CD4-positive, alpha-beta T cell treated with Interleukin-4 for 4 hours (primary cell): ENCODE data around the gene ACTN1.

Experiments used
- DNase-seq: peaks from one replicate; pipeline ENCODE4 v3.0.0-alpha.2; 2020

ACTN1 gene

DNA sequence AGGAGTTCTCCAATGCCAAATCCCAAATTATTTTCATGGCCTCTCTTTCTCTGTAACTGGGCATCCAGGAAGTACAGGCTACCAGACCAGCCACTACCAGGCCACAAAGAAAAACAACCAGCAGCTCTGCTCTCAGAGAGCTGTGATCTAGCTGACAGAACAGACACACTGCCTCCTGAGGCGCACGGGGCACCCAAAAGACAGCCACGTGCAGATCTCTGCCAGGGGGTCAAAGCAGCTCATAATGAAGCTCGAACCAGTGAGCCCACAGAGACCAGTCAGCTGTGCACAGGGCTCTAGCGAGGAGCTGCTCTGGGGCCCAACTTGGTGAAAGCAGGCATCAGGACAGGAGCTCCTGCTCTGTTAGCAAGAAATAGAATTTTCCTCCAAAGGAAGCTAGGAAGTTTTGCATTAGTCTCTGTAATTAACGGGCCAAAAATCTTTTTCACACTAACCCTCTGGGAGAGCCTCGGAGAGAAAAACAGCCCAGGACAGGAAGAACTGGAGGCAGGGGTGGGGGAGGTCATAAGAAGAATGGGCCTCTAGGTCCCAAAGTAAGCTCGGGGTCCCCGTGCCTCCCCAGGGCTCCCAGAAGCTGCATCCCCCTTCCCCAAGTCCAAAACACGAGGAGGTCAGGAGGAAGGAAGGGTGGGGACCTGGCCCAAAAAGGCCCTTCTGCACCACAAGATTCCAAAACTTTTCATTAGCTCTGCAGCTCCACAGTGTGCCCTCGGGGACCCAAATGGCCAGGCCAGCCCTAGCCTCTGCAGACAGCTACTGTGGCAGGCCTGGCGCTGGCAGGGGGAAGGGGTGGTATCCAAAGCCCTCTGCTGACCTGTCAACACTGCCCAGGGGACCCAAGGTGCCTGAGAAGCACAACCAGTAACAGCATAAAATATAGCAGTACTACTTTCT is 30.2 kb downstream of the ACTN1 start:
- no peak for DNase-seq

DNA sequence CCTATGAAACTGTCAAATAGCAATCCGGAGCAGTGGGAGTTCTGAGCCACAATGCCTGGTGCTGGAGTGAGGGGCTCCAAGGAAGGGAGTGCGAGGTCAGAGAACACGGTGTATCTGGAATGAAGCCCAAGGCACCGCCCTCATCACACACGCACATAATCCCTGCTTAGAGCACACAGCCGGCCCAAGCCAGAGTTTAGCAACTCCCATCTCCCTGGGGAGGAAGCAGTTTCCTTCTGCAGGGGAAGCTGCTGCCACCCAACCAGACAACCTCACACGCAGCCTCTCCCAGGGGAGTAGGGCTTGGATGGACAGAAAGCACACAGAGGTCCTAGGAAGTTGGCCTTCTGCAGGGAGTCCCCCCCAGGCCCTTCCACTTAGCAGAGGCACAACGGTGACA is 31.3 kb downstream of the ACTN1 start:
- no peak for DNase-seq

DNA sequence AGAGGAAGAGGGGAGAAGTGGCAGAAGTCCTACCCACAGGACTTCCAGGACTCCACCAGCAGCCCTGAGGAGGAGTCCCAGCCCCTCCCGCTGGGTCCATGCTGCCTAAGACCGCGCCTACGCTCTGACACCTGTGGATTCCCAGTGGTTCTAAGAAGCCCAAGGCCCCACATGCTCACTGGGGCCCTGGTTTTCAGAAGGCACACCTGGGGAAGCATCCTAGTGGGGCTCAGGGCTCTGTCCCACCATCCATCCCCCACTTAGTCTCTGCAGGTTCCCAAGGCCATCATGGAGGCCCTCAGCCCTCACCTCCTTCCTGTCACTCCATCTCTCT is 32.6 kb downstream of the ACTN1 start:
- DNase-seq = no peak

DNA sequence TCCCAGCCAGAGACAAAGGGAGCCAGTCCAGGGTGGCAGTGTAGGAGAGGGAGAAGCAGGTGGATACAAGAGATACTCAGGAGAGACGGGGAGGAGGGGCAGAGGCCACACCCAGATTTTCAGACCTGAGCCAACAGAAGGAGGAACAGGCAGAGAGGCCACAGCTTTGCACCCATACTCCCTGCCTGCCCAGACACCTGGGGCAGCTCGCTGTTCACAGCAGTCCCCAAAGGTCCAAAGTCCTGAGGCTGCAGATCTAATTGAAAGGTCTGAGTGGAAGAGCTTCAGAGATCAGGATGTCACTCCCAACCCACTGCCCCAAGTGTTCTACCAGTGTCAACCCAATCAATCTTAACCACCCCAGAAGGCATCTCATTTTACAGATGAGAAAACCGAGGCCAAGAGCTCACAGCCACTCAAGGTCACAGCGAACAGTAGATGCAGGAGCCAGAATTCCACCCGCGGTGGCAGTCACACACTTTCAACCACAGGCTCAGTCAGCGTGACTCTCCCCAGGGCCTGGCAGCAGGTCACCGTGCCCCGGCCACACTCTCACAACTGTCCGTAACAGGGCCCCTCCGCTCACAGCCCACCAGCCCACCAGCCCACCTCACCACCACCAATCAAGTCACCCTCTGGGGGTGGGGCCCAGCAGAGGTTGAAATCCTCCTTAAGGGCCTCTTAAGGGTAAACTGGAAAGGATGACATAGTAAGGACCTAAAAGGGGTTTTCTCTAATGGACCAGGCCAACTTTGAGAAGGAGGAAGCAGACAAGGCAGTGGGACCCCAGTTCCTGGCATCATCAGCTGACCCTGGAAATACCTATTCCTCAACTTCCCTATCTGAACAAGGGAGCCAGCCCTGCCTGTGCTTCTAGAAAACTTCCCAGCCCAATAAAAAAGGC is 33.3 kb downstream of the ACTN1 start:
- no peak for DNase-seq

DNA sequence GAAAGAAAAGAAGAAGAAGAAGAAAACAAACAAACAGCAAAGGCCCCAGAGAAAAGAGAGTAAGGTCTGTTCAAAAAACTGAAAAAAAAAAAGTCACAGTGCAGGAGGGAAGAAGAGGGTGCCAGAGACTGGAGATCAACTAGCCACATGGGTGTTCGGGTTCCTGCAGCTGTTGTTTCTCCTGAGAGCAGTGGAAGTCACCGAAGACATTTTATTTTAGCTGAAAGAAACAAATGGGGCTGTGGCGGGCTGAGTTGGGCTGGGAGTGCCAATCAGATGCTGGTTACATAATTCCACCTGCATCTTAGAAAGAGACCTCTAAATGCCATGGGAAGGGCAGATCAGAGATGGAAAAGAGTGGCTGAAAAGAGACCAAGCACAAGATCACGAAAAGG is 33.9 kb downstream of the ACTN1 start:
- no peak for DNase-seq

DNA sequence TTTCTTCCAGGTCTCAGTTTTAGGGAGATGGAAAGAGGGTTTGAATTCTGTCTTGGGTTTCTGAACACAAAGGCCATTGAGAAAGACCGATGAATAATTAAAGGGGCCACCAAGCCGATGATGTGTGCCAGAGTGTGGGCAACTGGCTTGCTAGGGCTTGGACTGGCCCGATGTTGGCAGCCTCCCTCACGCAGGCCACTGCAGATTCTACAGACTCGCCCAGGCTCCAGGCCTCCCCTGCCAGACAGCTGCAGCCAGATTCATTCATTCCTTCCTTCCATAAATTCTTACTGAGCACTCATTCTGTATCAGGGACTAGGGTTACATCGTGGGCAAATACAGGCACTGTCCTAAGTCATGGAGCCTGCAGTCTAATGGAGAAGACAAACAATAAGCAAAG is 34.9 kb downstream of the ACTN1 start:
- DNase-seq = no peak

DNA sequence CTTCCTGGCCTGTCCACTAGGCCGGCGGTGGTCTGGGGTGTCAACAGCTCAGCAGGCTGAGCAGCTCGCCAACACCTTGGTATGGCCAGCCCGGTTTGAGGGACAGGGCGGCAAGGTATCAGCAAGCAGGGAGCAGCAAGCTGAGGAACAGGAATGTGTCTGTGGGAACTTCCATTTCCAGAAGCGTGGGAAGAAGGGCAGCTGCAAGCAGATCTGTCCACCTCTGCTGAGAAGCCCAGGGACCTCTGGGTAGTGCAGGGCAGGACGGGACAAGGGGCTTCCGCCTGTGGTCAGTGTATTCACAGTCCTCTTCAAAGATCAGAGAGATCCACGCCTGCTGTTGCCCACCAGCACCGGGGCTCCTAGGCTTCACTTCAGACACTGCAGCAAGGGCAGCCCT is 36.0 kb downstream of the ACTN1 start:
- no peak for DNase-seq

DNA sequence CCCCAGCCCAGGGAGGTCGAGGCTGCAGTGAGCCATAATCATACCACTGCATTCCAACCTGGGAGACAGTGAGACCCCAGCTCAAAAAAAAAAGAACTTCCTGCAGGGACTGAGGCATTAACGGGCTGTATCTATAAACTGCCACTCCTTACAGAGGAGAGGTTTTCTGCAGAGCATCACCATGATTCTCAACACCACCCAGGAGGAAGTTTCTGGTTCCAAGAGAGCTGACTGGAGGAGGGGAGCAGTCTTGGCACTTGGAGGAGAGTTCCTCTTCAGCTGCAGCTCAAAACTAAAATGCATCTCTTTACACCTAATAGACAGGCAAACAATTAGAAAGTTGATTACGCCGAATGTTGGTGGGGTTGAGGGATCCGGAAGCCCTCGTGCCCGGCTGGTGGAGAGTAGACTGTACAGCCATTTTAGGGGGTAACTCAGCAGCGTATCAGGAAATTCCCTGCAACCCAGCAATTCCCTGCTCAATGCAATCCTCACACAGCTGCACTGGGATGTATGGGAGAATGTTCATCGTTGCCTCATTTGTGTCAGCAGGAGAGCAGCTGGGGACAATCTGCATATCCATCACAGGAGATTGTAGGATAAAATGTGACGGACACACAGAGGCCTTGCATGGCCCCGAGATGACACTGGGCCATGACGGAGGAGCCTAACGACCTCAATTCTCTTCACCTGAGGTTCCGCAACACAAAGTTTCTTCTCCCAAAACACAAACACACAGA is 36.6 kb downstream of the ACTN1 start:
- DNase-seq = no peak

DNA sequence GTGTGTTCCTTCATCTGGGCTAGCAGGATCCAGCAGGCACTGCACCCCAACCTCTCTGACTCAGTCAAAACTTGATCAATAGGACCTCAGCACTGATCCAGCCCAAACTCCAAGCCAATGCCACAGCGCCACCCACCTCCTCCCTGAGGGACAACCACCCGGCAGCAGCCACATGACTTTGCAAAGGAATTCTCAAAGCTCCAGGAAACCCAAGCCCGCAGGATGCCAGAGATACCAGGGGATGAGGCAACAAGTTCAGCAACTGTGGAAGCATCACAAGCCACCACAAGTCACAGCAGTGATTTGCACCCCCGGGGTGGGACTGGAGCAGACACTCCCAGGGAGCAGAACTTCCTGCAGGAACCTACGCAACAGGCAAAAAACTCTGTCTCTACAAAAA is 37.3 kb downstream of the ACTN1 start:
- no peak for DNase-seq

DNA sequence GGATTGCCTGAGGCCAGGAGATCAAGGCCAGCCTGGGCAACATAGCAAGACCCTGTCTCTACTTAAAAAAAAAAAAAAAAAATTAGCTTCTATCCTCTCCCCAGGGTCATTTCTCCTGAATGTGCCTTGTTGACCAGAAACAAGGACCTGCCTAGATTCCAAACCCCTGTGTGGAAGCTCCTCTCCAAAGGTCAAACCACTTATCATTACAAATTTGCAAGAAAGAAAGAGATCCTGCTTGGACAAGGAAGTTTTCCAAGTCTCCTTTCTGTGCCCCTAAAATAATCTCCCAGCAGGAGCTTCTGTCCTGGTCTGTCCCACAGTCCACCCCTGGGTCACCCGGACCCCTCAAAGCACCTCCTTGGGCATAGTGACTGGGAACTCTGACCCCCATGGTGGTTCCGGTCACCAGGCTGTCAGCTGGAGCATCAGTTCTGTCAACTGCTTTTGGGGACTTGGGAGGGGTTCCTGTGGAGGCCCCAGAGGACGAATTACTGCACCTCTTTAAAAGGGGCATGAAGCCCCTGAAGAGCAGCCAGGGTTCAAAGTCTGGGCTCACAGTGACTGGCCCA is 38.4 kb downstream of the ACTN1 start:
- DNase-seq = no peak

DNA sequence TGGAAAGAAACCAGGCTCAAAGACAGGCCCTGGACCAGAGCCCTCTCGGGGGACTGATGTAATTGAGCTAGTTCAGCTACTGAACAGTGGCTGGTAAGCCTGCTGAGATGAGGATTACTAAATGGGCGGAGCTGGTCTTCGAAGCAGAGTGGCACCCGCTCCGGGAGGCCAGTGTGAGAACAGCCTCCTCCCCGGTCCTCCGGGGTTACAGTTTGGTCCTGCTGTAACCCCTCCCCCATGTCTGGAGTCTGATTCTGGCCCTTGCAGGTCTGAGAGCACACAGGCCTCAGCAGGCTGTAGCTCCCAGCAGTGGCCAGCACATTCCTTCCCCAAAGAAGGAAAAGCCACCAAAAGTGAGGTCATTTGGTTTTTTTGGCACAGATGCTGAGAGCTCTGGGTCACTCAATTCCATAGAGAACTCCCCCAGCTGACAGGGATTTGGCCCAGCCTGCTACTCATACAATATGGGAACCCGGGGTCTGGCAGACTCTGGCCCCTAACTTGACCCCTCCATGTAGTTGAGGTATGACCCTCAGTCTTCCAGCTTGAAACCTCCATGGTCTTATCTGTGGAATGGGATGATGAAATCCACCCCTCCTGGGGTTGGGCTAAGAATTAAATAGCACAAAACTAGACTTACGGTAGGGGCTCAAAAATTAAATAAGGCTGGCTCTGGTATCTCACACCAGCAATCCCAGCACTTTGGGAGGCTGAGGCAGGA is 39.0 kb downstream of the ACTN1 start:
- no peak for DNase-seq

DNA sequence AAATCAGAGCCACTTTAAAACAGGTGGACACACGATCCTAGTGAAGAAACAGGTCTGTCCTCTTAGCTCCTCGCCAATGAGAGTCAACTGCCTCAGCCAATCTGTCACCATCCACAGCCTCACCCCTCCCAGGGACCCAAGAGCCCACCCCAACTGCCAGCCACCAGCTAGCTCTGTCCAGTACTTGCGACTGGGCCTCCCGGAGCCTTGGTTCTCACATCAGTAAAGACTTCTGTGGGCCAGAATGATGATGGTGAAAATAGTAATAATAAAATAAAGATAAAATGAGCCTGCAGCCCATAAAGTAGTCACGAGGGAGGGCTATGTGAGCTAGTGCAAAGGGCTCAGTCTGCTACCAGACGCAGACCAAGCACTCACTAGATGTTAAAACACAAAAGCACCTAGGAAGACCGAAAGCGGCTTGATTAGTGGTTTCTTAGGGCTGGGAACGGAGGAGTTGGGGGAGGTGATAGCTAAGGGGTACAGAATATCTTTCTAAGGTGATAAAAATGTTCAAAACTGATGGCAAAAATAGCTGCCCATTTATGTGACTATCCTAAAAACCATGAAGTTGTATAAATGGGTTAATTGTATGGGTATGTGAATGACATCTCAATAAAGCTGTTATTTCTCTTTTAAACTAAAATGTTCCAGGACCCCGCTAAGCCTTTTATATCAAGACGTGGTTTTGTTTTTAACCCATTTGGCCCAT is 39.8 kb downstream of the ACTN1 start:
- no peak for DNase-seq

DNA sequence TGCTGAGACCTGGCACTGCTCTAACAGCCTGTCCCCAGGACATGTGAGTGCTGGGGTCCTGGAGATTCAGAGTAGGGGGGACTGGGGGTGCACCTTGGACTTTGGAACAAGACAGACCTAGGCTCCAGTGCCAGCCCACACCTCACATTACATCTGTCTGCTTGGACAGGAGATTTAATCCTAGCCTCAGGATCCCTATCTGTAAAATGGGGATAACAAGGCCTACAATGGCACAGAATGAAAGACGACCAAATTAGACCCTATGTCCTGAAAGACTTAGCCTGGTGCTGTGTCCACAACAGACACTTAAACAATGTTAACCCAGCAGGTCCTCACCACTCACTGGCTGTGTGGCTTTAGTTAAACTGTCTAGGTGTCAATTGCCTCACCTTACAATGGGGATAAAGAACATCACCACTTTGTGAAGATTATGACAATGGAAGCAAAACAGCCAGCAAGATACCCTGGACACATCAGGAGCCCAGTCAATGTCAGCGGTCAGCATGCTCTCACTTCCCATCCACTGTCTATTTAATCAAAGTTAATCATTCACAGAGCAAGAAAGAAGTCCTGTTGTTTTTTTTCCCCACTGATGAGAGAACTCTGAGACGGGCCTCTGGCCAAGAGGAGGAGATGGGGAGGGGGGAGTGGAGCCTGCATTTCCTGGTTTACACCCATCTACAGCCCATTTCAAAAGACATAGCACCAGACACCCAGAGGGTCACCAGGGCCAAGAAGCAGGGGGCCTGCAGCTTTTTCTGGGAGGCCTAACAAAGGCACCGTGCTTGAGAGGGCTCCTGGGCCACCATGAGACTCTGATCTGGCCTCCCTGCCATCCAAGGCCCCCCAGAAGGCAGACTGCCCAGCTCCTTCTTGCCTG is 40.6 kb downstream of the ACTN1 start:
- no peak for DNase-seq

DNA sequence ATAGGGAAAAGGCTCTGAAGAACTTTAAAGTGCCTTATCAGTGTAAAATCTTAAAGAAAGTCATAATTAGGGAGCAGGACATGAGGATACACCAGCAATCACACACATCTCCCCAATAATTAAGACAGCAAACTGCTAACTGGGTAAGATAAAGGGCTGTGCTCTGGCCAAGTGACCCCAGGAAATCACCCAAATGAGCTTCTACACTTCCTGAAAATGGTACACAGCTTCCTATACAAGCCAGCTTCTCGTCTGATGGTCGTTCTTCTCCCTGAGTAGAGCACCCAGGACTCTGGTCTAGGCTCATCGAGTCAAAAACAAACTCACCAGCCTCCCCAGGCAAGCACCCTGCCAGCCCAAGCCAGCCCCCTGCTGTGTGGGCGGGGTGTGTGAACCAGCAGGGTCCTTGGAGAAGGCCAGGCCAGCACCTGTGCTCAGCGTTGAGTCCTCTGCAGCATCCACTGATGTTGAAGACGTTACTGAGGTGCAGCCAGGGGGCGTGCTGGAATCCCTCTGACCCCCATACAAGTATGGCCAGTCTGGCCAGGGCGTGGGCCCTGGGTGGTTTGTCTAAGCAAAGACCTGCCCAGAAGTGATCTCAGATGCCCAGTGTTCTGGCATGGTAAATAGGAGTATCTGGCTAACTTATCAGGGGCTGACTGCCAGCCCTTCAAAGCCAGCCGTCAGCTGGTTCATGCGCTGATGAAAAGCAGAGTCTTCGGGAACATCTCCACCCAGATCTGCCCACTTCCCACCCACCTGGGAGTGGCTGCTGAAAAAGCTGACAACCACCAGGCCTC is 41.4 kb downstream of the ACTN1 start:
- DNase-seq = no peak

DNA sequence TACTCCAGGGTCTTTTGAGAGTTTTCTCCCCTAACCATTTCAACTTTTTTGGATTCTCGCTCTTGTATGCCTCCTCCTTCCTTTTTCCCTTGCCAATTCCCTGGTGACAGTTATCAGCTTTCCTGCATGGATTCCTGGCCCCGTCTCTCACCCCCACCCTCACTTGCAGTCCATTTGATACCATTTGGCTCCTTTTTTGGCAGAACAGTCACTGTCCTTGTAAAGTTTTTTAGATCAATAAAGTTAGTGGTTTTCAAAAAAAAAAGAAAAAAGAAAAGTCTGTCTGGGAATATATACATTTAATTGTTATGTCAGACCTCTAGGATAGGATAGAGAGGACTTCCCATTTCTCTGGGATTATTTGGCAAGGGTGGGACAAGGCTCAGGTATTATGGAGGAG is 42.1 kb downstream of the ACTN1 start:
- no peak for DNase-seq

DNA sequence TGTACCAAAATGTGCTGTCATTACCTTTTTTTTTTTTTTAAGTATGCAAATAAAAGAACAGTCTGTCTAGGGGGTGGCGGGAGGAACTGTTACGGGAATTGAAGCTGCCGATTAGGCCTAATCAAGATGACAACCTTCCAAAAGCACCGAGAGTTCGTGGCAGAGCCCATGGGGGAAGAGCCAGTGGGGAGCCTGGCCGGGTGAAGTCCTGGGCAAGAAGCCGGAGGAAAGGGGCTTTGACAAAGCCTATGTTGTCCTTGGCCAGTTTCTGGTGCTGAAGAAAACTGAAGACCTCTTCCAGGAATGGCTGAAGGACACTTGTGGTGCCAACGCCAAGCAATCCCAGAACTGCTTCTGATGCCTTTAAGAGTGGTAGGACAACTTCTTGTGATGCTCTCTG is 42.6 kb downstream of the ACTN1 start:
- DNase-seq = no peak

DNA sequence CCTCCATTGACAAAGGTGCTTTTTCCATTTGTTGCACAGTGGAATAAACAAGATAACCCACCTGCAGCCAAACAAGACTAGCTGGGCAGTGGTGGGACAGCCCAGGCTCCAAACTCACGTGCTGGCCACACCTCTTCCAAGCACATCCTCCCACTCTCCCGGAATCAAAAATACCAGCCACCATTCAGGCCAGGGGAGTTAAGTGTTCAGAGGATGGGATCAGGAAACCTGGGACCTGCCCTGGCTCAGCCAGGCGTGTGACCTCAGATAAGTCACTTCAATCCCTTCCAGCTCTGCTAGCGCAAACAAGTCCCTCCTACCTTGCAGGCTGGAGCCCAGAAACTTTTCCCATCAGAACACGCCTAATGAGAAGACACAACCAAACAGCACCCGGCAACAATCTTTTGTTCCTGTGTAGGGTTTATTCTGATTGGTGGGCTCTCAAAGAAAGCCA is 43.3 kb downstream of the ACTN1 start:
- DNase-seq = no peak

DNA sequence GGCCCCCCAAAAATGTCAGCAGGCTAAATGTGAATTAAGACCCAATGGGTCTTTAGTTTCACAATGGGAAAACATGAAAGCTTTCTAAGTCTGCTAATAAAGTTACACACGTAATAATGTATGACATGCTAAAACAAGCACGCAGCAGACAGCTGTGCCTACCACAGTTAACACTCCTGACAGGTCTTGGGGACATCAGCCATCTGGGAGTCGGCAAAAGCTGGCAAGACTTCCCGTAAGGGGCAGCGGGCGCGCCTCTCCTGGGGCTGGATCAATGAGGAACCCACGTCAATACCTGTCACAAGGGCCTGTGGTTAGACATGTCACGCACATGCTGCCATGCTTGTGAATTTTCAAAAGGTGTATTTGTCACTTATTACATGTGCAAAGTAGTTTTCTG is 45.0 kb downstream of the ACTN1 start:
- DNase-seq = no peak

DNA sequence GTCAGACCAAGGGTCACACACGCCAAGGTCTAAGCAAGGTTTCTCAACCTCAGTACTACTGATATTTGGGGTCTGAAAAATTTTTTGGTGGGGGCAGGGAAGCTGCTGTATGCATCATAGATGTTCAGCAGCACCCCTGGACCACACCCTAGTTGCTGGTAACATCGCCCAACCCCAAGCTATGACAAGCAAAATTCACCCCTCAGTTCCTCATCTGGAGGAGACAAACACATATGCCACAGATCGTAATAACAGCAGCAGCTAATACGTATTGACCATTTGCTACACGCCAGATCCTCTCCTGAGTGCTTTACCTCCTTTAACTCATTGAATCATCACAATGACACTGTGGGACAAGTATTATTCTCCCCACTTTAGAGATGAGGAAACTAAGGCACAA is 46.4 kb downstream of the ACTN1 start:
- peak; percentile 8 for DNase-seq

DNA sequence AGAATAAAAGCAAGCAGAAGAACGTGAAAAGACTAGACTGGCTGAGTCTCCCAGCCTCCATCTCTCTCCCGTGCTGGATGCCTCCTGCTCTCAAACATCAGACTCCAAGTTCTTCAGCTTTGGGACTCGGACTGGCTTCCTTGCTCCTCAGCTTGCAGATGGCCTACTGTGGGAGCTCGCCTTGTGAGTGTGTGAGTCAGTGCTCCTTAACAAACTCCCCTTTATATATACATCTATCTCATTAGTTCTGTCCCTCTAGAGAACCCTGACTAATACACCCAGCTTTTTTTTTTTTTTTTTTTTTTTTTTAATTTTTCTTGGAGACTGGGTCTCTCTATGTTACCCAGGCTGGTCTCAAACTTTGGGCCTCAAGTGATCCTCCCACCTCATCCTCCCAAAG is 46.9 kb downstream of the ACTN1 start:
- DNase-seq = no peak
